ENCODE data around the gene PPP2R2B.

The PPP2R2B gene

GRCh38 chr5:146690880-146691355 is 187.6 kb downstream of the PPP2R2B start:
- no peak for DNase-seq

- no peak for DNase-seq
Observed at GRCh38 chr5:146687630-146688029, 190.9 kb downstream of the PPP2R2B start.

GRCh38 chr5:146683861-146684260 is 194.7 kb downstream of the PPP2R2B start:
- no peak for DNase-seq

GRCh38 chr5:146682899-146683532 is 195.5 kb downstream of the PPP2R2B start:
- DNase-seq = no peak

GRCh38 chr5:146681585-146682105 is 196.9 kb downstream of the PPP2R2B start:
- DNase-seq = no peak

GRCh38 chr5:146680846-146681584 is 197.5 kb downstream of the PPP2R2B start:
- no peak for DNase-seq

- no peak for DNase-seq
Observed at GRCh38 chr5:146675636-146676035, 202.9 kb downstream of the PPP2R2B start.

GRCh38 chr5:146672866-146673265 is 205.7 kb downstream of the PPP2R2B start:
- DNase-seq = no peak

- no peak for DNase-seq
Observed at GRCh38 chr5:146671561-146672295, 206.8 kb downstream of the PPP2R2B start.

GRCh38 chr5:146669656-146670055 is 208.9 kb downstream of the PPP2R2B start:
- no peak for DNase-seq

GRCh38 chr5:146667633-146668272 is 210.8 kb downstream of the PPP2R2B start:
- no peak for DNase-seq

GRCh38 chr5:146662229-146662628 is 216.3 kb downstream of the PPP2R2B start:
- DNase-seq = no peak

GRCh38 chr5:146660376-146660960 is 218.1 kb downstream of the PPP2R2B start:
- DNase-seq = no peak

GRCh38 chr5:146659961-146660360 is 218.6 kb downstream of the PPP2R2B start:
- no peak for DNase-seq

- DNase-seq = no peak
Observed at GRCh38 chr5:146656703-146657102, 221.9 kb downstream of the PPP2R2B start.

- DNase-seq = no peak
Observed at GRCh38 chr5:146653560-146653959, 225.0 kb downstream of the PPP2R2B start.

- DNase-seq = no peak
Observed at GRCh38 chr5:146652547-146652946, 226.0 kb downstream of the PPP2R2B start.

GRCh38 chr5:146647656-146648199 is 230.8 kb downstream of the PPP2R2B start:
- DNase-seq = no peak

- no peak for DNase-seq
Observed at GRCh38 chr5:146646441-146646840, 232.1 kb downstream of the PPP2R2B start.

- no peak for DNase-seq
Observed at GRCh38 chr5:146645342-146645741, 233.2 kb downstream of the PPP2R2B start.

- DNase-seq = no peak
Observed at GRCh38 chr5:146644831-146645230, 233.7 kb downstream of the PPP2R2B start.

- no peak for DNase-seq
Observed at GRCh38 chr5:146643776-146644175, 234.8 kb downstream of the PPP2R2B start.
